Stimulated activated CD4-positive, alpha-beta T cell treated with anti-CD3 and anti-CD28 coated beads, Interleukin-15, amount 100 ng/mL, for 24 hours (primary cell): ENCODE measurements around the gene PPP2R2B.

Experiments
- DNase-seq: peaks from one replicate; pipeline ENCODE4 v3.0.0-alpha.2; 2020

PPP2R2B gene

GRCh38 chr5:146884066-146884626, 5.6 kb upstream of the PPP2R2B start:
- no peak for DNase-seq

- DNase-seq: no peak
Observed at GRCh38 chr5:146883511-146883910, 5.0 kb upstream of the PPP2R2B start.

- DNase-seq: no peak
Observed at GRCh38 chr5:146880966-146881365, 2.4 kb upstream of the PPP2R2B start.

GRCh38 chr5:146877783-146878475, 628 bp downstream of the PPP2R2B start:
- peak; percentile 25 for DNase-seq

GRCh38 chr5:146877178-146877681, 1.3 kb downstream of the PPP2R2B start:
- peak; percentile 3 for DNase-seq

- no peak for DNase-seq
Observed at GRCh38 chr5:146873186-146873917, 5.2 kb downstream of the PPP2R2B start.

GRCh38 chr5:146872188-146872587, 6.4 kb downstream of the PPP2R2B start:
- no peak for DNase-seq

- DNase-seq: no peak
Observed at GRCh38 chr5:146867996-146868708, 10.4 kb downstream of the PPP2R2B start.

GRCh38 chr5:146866263-146866662, 12.3 kb downstream of the PPP2R2B start:
- DNase-seq: no peak

- no peak for DNase-seq
Observed at GRCh38 chr5:146862641-146863040, 15.9 kb downstream of the PPP2R2B start.

- DNase-seq: no peak
Observed at GRCh38 chr5:146860213-146860893, 18.2 kb downstream of the PPP2R2B start.

GRCh38 chr5:146852089-146852488, 26.5 kb downstream of the PPP2R2B start:
- DNase-seq: no peak

GRCh38 chr5:146851133-146851532, 27.4 kb downstream of the PPP2R2B start:
- DNase-seq: no peak

- DNase-seq: no peak
Observed at GRCh38 chr5:146849694-146850303, 28.8 kb downstream of the PPP2R2B start.

- DNase-seq: no peak
Observed at GRCh38 chr5:146848133-146848532, 30.4 kb downstream of the PPP2R2B start.

- no peak for DNase-seq
Observed at GRCh38 chr5:146840016-146840415, 38.5 kb downstream of the PPP2R2B start.

- DNase-seq: no peak
Observed at GRCh38 chr5:146836226-146836842, 42.2 kb downstream of the PPP2R2B start.

- no peak for DNase-seq
Observed at GRCh38 chr5:146832985-146833732, 45.4 kb downstream of the PPP2R2B start.

- no peak for DNase-seq
Observed at GRCh38 chr5:146828385-146828784, 50.2 kb downstream of the PPP2R2B start.

GRCh38 chr5:146827901-146828300, 50.7 kb downstream of the PPP2R2B start:
- no peak for DNase-seq

- no peak for DNase-seq
Observed at GRCh38 chr5:146825033-146825432, 53.5 kb downstream of the PPP2R2B start.
